ENCODE measurements around the gene SFN.

DNA sequence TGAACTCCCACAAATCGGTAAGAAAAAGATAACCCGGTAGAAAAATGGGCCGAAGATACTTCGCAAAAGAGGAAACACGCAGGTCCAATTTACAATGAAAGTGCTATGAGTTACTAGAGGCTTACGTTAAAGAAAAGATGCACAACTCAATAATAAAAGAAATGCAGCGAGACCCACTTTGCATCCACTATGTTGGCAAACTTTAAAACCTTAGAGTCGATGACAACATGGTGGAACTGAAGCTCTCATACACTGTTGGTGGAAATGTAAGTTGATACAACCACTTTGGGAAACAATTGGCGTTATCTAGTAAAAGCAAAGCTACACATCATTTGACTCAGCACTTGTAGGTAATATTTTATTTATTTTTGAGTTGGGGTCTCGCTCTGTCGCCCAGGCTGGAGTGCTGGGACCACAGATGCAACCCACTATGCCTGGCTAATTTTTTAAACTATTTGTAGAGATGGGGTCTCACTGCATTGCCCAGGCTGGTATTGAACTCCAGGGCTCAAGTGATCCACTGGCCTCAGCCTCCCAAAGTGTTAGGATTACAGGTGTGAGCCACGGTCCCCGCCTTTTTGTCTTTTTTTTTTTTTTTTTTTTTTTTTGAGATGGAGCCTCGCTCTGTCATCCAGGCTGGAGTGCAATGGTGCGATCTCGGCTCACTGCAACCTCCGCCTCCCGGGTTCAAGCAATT, 38.0 kb downstream of the SFN start:
- TF ChIP-seq CTCF (IDR thresholded peaks at IDR 0.05) (no peak), EZH2 (IDR thresholded peaks at IDR 0.05; ENCODE audit: borderline replicate concordance, insufficient read depth, low read depth, low read length, poor library complexity, severe bottlenecking) (no peak)
